ENCODE measurements around the gene CD8B. TPM values are rescaled to one million over a fixed set of nuclear protein-coding genes. Genes with fewer than 3 reads are reported as not detected.

The CD8B gene
- total and polyA plus RNA-seq, 2 of the 13 experiments (the other 11 are each of a cell fraction or from before 2014, with no cell fraction given): 0.04 TPM; not detected in 1

DNA sequence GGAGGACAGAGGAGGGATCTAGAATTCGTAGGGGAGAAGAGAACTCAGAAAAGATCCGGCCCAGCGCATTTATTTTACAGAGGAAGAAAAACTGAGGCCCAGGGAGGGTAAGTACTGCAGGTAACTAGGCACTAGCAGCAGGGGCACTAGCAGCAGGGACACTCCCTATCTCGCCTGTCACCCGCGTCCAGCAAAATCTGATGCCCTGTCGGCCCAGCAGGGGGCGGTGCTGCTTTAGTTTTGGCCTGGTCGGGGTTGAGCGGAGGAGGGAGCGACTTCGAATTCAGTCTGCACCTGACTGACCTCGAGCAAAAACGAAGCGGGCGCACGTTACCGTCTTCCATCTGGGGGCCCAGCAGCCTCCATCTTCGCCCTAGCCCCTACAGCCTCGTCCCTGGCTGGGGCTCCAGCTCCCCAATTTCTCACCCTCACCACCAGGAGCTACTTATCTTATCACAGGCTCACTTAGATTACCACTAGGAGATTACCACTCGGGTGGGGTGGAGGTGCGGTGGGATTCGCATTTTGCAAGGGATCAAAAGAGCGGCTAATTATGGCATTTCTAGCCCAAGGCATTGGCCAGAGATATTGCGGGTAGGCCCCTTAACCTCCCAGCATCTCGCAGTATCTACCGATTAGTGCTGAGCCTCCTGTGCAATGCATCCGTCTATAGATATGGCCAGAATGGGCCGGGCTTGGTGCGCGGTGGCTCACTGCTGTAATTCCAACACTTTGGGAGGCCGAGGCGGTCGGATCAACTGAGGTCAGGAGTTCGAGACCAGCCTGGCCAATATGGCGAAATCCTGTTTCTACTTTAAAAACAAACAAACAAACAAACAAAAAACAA lies 53.1 kb downstream of the CD8B start (continued):
- TF ChIP-seq, protein P1, sequence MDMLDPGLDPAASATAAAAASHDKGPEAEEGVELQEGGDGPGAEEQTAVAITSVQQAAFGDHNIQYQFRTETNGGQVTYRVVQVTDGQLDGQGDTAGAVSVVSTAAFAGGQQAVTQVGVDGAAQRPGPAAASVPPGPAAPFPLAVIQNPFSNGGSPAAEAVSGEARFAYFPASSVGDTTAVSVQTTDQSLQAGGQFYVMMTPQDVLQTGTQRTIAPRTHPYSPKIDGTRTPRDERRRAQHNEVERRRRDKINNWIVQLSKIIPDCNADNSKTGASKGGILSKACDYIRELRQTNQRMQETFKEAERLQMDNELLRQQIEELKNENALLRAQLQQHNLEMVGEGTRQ (IDR thresholded peaks at IDR 0.05; ENCODE audit: low read depth, low read length): no peak
- TF ChIP-seq, protein P1 (CRISPR knock-in tag; IDR thresholded peaks at IDR 0.05; ENCODE audit: borderline replicate concordance): no peak
- peak; percentile 54 for TF ChIP-seq ZNF350 (CRISPR knock-in tag; IDR thresholded peaks at IDR 0.05; ENCODE audit: borderline replicate concordance, low read depth)
- TF ChIP-seq KLF11 (CRISPR knock-in tag; IDR thresholded peaks at IDR 0.05): no peak; the same call in 1 of the 2 replicates
- peak; percentile 74; the same call in 1 of the 2 replicates for TF ChIP-seq ZNF784 (CRISPR knock-in tag; IDR thresholded peaks at IDR 0.05; ENCODE audit: borderline replicate concordance)
- TF ChIP-seq, protein P2, sequence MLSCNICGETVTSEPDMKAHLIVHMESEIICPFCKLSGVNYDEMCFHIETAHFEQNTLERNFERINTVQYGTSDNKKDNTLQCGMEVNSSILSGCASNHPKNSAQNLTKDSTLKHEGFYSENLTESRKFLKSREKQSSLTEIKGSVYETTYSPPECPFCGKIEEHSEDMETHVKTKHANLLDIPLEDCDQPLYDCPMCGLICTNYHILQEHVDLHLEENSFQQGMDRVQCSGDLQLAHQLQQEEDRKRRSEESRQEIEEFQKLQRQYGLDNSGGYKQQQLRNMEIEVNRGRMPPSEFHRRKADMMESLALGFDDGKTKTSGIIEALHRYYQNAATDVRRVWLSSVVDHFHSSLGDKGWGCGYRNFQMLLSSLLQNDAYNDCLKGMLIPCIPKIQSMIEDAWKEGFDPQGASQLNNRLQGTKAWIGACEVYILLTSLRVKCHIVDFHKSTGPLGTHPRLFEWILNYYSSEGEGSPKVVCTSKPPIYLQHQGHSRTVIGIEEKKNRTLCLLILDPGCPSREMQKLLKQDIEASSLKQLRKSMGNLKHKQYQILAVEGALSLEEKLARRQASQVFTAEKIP (CRISPR knock-in tag; IDR thresholded peaks at IDR 0.05; ENCODE audit: borderline replicate concordance): no peak
- TF ChIP-seq ATM (IDR thresholded peaks at IDR 0.05; ENCODE audit: borderline replicate concordance): no peak
- no peak for TF ChIP-seq HMG20B (CRISPR knock-in tag; conservative IDR thresholded peaks at IDR 0.05)
- no peak for TF ChIP-seq DBP (CRISPR knock-in tag; IDR thresholded peaks at IDR 0.05; ENCODE audit: not compliant biosample characterization)
- TF ChIP-seq, protein P3, sequence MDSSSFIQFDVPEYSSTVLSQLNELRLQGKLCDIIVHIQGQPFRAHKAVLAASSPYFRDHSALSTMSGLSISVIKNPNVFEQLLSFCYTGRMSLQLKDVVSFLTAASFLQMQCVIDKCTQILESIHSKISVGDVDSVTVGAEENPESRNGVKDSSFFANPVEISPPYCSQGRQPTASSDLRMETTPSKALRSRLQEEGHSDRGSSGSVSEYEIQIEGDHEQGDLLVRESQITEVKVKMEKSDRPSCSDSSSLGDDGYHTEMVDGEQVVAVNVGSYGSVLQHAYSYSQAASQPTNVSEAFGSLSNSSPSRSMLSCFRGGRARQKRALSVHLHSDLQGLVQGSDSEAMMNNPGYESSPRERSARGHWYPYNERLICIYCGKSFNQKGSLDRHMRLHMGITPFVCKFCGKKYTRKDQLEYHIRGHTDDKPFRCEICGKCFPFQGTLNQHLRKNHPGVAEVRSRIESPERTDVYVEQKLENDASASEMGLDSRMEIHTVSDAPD (CRISPR knock-in tag; IDR thresholded peaks at IDR 0.05): no peak
- no peak for TF ChIP-seq SETDB1 (CRISPR knock-in tag; IDR thresholded peaks at IDR 0.05; ENCODE audit: borderline replicate concordance)
- TF ChIP-seq ZNF530 (CRISPR knock-in tag; IDR thresholded peaks at IDR 0.05; ENCODE audit: low read depth): no peak
- TF ChIP-seq ZNF740 (CRISPR knock-in tag; IDR thresholded peaks at IDR 0.05): no peak
- no peak for TF ChIP-seq SRF (IDR thresholded peaks at IDR 0.05; ENCODE audit: low read depth, low read length)
- TF ChIP-seq KAT7 (CRISPR knock-in tag; IDR thresholded peaks at IDR 0.05; ENCODE audit: borderline replicate concordance): peak; percentile 32; the same call in 1 of the 2 replicates
- TF ChIP-seq RAD21 (CRISPR knock-in tag; IDR thresholded peaks at IDR 0.05): peak; percentile 99
- no peak for TF ChIP-seq REXO4 (CRISPR knock-in tag; IDR thresholded peaks at IDR 0.05; ENCODE audit: borderline replicate concordance)
- no peak for TF ChIP-seq PCBP2 (optimal IDR thresholded peaks at IDR 0.05; ENCODE audit: low read depth, low read length, poor library complexity, severe bottlenecking)
- TF ChIP-seq TRIM24 (CRISPR knock-in tag; IDR thresholded peaks at IDR 0.05): no peak
